Measurements from ENCODE around the gene S100A13.

S100A13 gene

GRCh38 chr1:153658400-153659174 is 31.3 kb upstream of the S100A13 start, which contains the start of gene SNAPIN:
Gene SNAPIN, plus strand, starts transcription at chr1:153658703. Its CDS starts 41 bp downstream, at chr1:153658744.
- Mint-ChIP-seq H3K27me3 (no peaks in the 10 kb centered on the region), H3K36me3 (peaks cover 17 to 21% of the 10 kb centered on the region in 2 donors), H3K4me1 (peaks cover 12 to 25% of the 10 kb centered on the region in 2 donors), H3K27ac (peak within 1 kb of the TSS; percentile 94), H3K9me3 (no peaks in the 10 kb centered on the region), H3K4me3 (peak within 1 kb of the TSS; percentile 97 to 99)
- peak; percentile 99 for ATAC-seq (replicated peaks)
- DNase-seq: peak; percentile 90

- H3K27ac Mint-ChIP-seq: no peak overlapping the region
- H3K9me3 Mint-ChIP-seq: no peaks in the 10 kb centered on the region
- ATAC-seq (replicated peaks): no peak
- peaks cover 5 to 15% of the 10 kb centered on the region in 2 donors for H3K4me1 Mint-ChIP-seq
- no peaks in the 10 kb centered on the region for H3K27me3 Mint-ChIP-seq
- H3K36me3 Mint-ChIP-seq: peaks cover 0 to 3% of the 10 kb centered on the region in 2 donors
- H3K4me3 Mint-ChIP-seq: no peak overlapping the region
- DNase-seq: no peak
Measured at GRCh38 chr1:153655333-153655732, 28.0 kb upstream of the S100A13 start.

GRCh38 chr1:153652805-153653500 is 25.6 kb upstream of the S100A13 start:
- Mint-ChIP-seq H3K4me3 (no peak overlapping the region), H3K36me3 (peaks cover 0 to 3% of the 10 kb centered on the region in 2 donors), H3K27ac (no peak overlapping the region), H3K4me1 (peaks cover 0 to under 1% of the 10 kb centered on the region in 2 donors), H3K9me3 (no peaks in the 10 kb centered on the region), H3K27me3 (no peaks in the 10 kb centered on the region)
- no peak for ATAC-seq (replicated peaks)
- no peak for DNase-seq

- ATAC-seq (replicated peaks): no peak
- no peak overlapping the region for H3K4me3 Mint-ChIP-seq
- no peak for DNase-seq
- H3K9me3 Mint-ChIP-seq: no peaks in the 10 kb centered on the region
- no peaks in the 10 kb centered on the region for H3K27me3 Mint-ChIP-seq
- peaks cover under 1 to 5% of the 10 kb centered on the region in 2 donors for H3K4me1 Mint-ChIP-seq
- H3K27ac Mint-ChIP-seq: no peak overlapping the region
- peaks cover 6 to 14% of the 10 kb centered on the region in 2 donors for H3K36me3 Mint-ChIP-seq
Measured at GRCh38 chr1:153651771-153652170, 24.5 kb upstream of the S100A13 start.

GRCh38 chr1:153649863-153650235 is 22.5 kb upstream of the S100A13 start:
- ATAC-seq (replicated peaks) (peak in 1 of 2 donors; percentile 15), DNase-seq (no peak)
- H3K4me1 Mint-ChIP-seq: peaks cover 9 to 13% of the 10 kb centered on the region in 2 donors
- H3K36me3 Mint-ChIP-seq: peaks cover 18 to 31% of the 10 kb centered on the region in 2 donors
- no peak overlapping the region for H3K4me3 Mint-ChIP-seq
- H3K27me3 Mint-ChIP-seq: no peaks in the 10 kb centered on the region
- H3K27ac Mint-ChIP-seq: peak overlapping the region; percentile 48
- no peaks in the 10 kb centered on the region for H3K9me3 Mint-ChIP-seq

GRCh38 chr1:153649137-153649862 is 22.0 kb upstream of the S100A13 start:
- no peak for DNase-seq
- Mint-ChIP-seq H3K4me1 (peaks cover 10 to 13% of the 10 kb centered on the region in 2 donors), H3K27ac (peak overlapping the region; percentile 79)

GRCh38 chr1:153648000-153648643 is 20.8 kb upstream of the S100A13 start:
- DNase-seq: no peak
- Mint-ChIP-seq H3K9me3 (no peaks in the 10 kb centered on the region), H3K27me3 (no peaks in the 10 kb centered on the region), H3K4me1 (peaks cover 14 to 24% of the 10 kb centered on the region in 2 donors), H3K4me3 (peak overlapping the region in 1 of 2 donors; percentile 29), H3K27ac (peak overlapping the region; percentile 37), H3K36me3 (peaks cover 30 to 48% of the 10 kb centered on the region in 2 donors)
- ATAC-seq (replicated peaks): peak; percentile 22 to 23

More at GRCh38 chr1:153649137-153649862, 22.0 kb upstream of the S100A13 start:
- Mint-ChIP-seq H3K4me3 (peak overlapping the region in 1 of 2 donors; percentile 30), H3K36me3 (peaks cover 20 to 36% of the 10 kb centered on the region in 2 donors), H3K27me3 (no peaks in the 10 kb centered on the region), H3K9me3 (no peaks in the 10 kb centered on the region)
- ATAC-seq (replicated peaks): peak in 1 of 2 donors; percentile 43

GRCh38 chr1:153647346-153647714 is 20.0 kb upstream of the S100A13 start:
- no peaks in the 10 kb centered on the region for H3K27me3 Mint-ChIP-seq
- H3K9me3 Mint-ChIP-seq: no peaks in the 10 kb centered on the region
- DNase-seq (no peak), ATAC-seq (replicated peaks) (no peak)
- peaks cover 33 to 51% of the 10 kb centered on the region in 2 donors for H3K36me3 Mint-ChIP-seq
- peak overlapping the region; percentile 89 for H3K27ac Mint-ChIP-seq
- H3K4me3 Mint-ChIP-seq: no peak overlapping the region
- peaks cover 17 to 27% of the 10 kb centered on the region in 2 donors for H3K4me1 Mint-ChIP-seq

- no peak overlapping the region for H3K4me3 Mint-ChIP-seq
- DNase-seq (no peak), ATAC-seq (replicated peaks) (no peak)
- H3K27me3 Mint-ChIP-seq: no peaks in the 10 kb centered on the region
- H3K36me3 Mint-ChIP-seq: peaks cover 37 to 56% of the 10 kb centered on the region in 2 donors
- peaks cover 19 to 27% of the 10 kb centered on the region in 2 donors for H3K4me1 Mint-ChIP-seq
- H3K9me3 Mint-ChIP-seq: no peaks in the 10 kb centered on the region
- H3K27ac Mint-ChIP-seq: peak overlapping the region; percentile 71
Measured at GRCh38 chr1:153646672-153647345, 19.5 kb upstream of the S100A13 start.

- Mint-ChIP-seq H3K4me1 (peaks cover 20 to 33% of the 10 kb centered on the region in 2 donors), H3K27me3 (no peaks in the 10 kb centered on the region), H3K27ac (peak overlapping the region; percentile 88), H3K36me3 (peaks cover 41 to 63% of the 10 kb centered on the region in 2 donors), H3K9me3 (no peaks in the 10 kb centered on the region), H3K4me3 (no peak overlapping the region)
- no peak for ATAC-seq (replicated peaks)
- no peak for DNase-seq
Measured at GRCh38 chr1:153643816-153644215, 16.5 kb upstream of the S100A13 start.

GRCh38 chr1:153643100-153643499 is 15.8 kb upstream of the S100A13 start:
- peak overlapping the region; percentile 6 for H3K27ac Mint-ChIP-seq
- ATAC-seq (replicated peaks) (no peak), DNase-seq (no peak)
- H3K9me3 Mint-ChIP-seq: no peaks in the 10 kb centered on the region
- no peak overlapping the region for H3K4me3 Mint-ChIP-seq
- peaks cover 20 to 33% of the 10 kb centered on the region in 2 donors for H3K4me1 Mint-ChIP-seq
- peaks cover 41 to 62% of the 10 kb centered on the region in 2 donors for H3K36me3 Mint-ChIP-seq
- H3K27me3 Mint-ChIP-seq: no peaks in the 10 kb centered on the region

GRCh38 chr1:153642161-153642560 is 14.9 kb upstream of the S100A13 start:
- H3K4me1 Mint-ChIP-seq: peaks cover 16 to 34% of the 10 kb centered on the region in 2 donors
- H3K27ac Mint-ChIP-seq: no peak overlapping the region
- no peak overlapping the region for H3K4me3 Mint-ChIP-seq
- no peak for DNase-seq
- peaks cover 42 to 60% of the 10 kb centered on the region in 2 donors for H3K36me3 Mint-ChIP-seq
- no peaks in the 10 kb centered on the region for H3K9me3 Mint-ChIP-seq
- no peaks in the 10 kb centered on the region for H3K27me3 Mint-ChIP-seq
- ATAC-seq (replicated peaks): no peak

- peaks cover 41 to 56% of the 10 kb centered on the region in 2 donors for H3K36me3 Mint-ChIP-seq
- peaks cover 20 to 35% of the 10 kb centered on the region in 2 donors for H3K4me1 Mint-ChIP-seq
- no peaks in the 10 kb centered on the region for H3K27me3 Mint-ChIP-seq
- H3K9me3 Mint-ChIP-seq: no peaks in the 10 kb centered on the region
- no peak for ATAC-seq (replicated peaks)
- no peak for DNase-seq
- H3K27ac Mint-ChIP-seq: no peak overlapping the region
- no peak overlapping the region for H3K4me3 Mint-ChIP-seq
Measured at GRCh38 chr1:153640861-153641260, 13.6 kb upstream of the S100A13 start.
